ENCODE results near the gene ZNF556.

- TF ChIP-seq POLR2A (IDR thresholded peaks at IDR 0.05; ENCODE audit: low read length) (no peak), GATA1 (IDR thresholded peaks at IDR 0.05; ENCODE audit: low read depth, low read length) (no peak)
These were observed 14.5 kb upstream of the ZNF556 start for GRCh38 chr19:2852598-2852997.

Measured in erythroblast (primary cell).